GM18951 (cell line): ENCODE data around the gene HDGFL2.

Source experiments
- POLR2A ChIP-seq: IDR thresholded peaks from 4 replicates; pipeline ENCODE4 v1.6.1; 2011; ENCODE audit warnings: mild to moderate bottlenecking; ENCODE audit not compliant: insufficient read length, insufficient read depth; ENCODE audit errors: extremely low read depth
- in situ Hi-C: fragments of 300-500 bp; cut with MboI; formaldehyde crosslinking; loops from one replicate; pipeline ENCODE4 v1.12.0; 2022; ENCODE audit warnings: low sequenced_read_pairs, mixed read lengths, inconsistent platforms; ENCODE audit not compliant: unreplicated experiment

HDGFL2 gene

GRCh38 chr19:4437103-4437502 lies 35.0 kb upstream of the HDGFL2 start:
- no peak for TF ChIP-seq POLR2A
- in situ Hi-C loops, result no loop called here

GRCh38 chr19:4439243-4439642 lies 32.9 kb upstream of the HDGFL2 start:
- TF ChIP-seq POLR2A, result no peak
- in situ Hi-C loops, result no loop called here

- in situ Hi-C loops, result no loop called here
- no peak for TF ChIP-seq POLR2A
Measured at GRCh38 chr19:4441994-4442818, 29.9 kb upstream of the HDGFL2 start.

- no peak for TF ChIP-seq POLR2A
- in situ Hi-C loops, result no loop called here
Measured at GRCh38 chr19:4442819-4443146, 29.3 kb upstream of the HDGFL2 start.

- TF ChIP-seq POLR2A, result no peak
- in situ Hi-C loops, result no loop called here
Measured at GRCh38 chr19:4443188-4443587, 28.9 kb upstream of the HDGFL2 start.

- in situ Hi-C loops, result no loop called here
- no peak for TF ChIP-seq POLR2A
Measured at GRCh38 chr19:4443966-4444764, 27.9 kb upstream of the HDGFL2 start.

GRCh38 chr19:4444765-4445741 lies 27.0 kb upstream of the HDGFL2 start:
- in situ Hi-C loops, result no loop called here
- no peak for TF ChIP-seq POLR2A

- in situ Hi-C loops, result no loop called here
- no peak for TF ChIP-seq POLR2A
Measured at GRCh38 chr19:4445963-4446703, 26.0 kb upstream of the HDGFL2 start.

- no peak for TF ChIP-seq POLR2A
- in situ Hi-C loops, result no loop called here
Measured at GRCh38 chr19:4446704-4447200, 25.3 kb upstream of the HDGFL2 start.

- no peak for TF ChIP-seq POLR2A
- in situ Hi-C loops, result no loop called here
Measured at GRCh38 chr19:4447327-4448146, 24.6 kb upstream of the HDGFL2 start.

- in situ Hi-C loops, result no loop called here
- no peak for TF ChIP-seq POLR2A
Measured at GRCh38 chr19:4448147-4448985, 23.7 kb upstream of the HDGFL2 start.
